B cell (primary cell): ENCODE data around the gene UAP1L1. TPM values are rescaled to one million over a fixed set of nuclear protein-coding genes. Genes with fewer than 3 reads are reported as not detected.

ENCODE experiments used
- ATAC-seq: fragments of 200-7000 bp; cut with Tn5 transposase; one replicate; pipeline ENCODE4 v1.10.0; 2021; ENCODE audit warnings: low read depth, mild to moderate bottlenecking, moderate number of reproducible peaks, moderate library complexity
- CTCF ChIA-PET: fragments of 350-600 bp; sonication (Branson Sonifier 250); formaldehyde crosslinking; loops from one replicate; lab custom pipeline; 2021; ENCODE audit warnings: antibody characterized with exemption, inconsistent platforms; lab: Charles Lee
- POLR2A ChIA-PET: fragments of 350-600 bp; sonication (Branson Sonifier 250); formaldehyde crosslinking; loops from one replicate; lab custom pipeline; 2021; ENCODE audit warnings: antibody characterized with exemption; lab: Charles Lee
- DNase-seq: peaks from one replicate; pipeline ENCODE4 v3.0.0; 2013
- H2AFZ ChIP-seq: 2 replicates; pipeline ENCODE4 v1.6.1; 2012; ENCODE audit warnings: mild to moderate bottlenecking, low read depth, low read length; ENCODE audit not compliant: insufficient read depth, poor library complexity, severe bottlenecking
- H3K27ac ChIP-seq, 2 donors: 1 replicate in 1 of 2; 2 replicates in 1 of 2; pipeline ENCODE4 v1.5.1; 2012 to 2013; ENCODE audit warnings: low read length in 2 of 2, mild to moderate bottlenecking in 2 of 2, moderate library complexity in 1 of 2
- H3K27me3 ChIP-seq, 4 experiments: fragments of 200-600 bp in 1 of 4; sonication (generic) in 1 of 4; replicated peaks in 1 of 4; 1 replicate in 2 of 4; 2 replicates in 2 of 4; pipeline versions ENCODE4 v1.6.1 to v1.7.0; 2013 to 2016; ENCODE audit warnings: low read length in 3 of 4, mild to moderate bottlenecking in 2 of 4, mixed read lengths in 1 of 4, moderate library complexity in 1 of 4; ENCODE audit not compliant: insufficient read depth in 4 of 4, control insufficient read depth in 3 of 4; ENCODE audit errors: control extremely low read depth in 1 of 4
- H3K36me3 ChIP-seq, 2 experiments: replicated peaks in 1 of 2; 1 replicate in 1 of 2; 2 replicates in 1 of 2; pipeline versions ENCODE4 v1.6.1 to v1.7.1; 2013; ENCODE audit warnings: low read length in 1 of 2; ENCODE audit not compliant: insufficient read depth in 2 of 2, control insufficient read depth in 1 of 2; ENCODE audit errors: control extremely low read depth in 1 of 2, extremely low read depth in 1 of 2
- H3K4me1 ChIP-seq, 2 donors: fragments of 200-600 bp in 1 of 2; sonication (generic) in 1 of 2; 1 replicate in 1 of 2; 2 replicates in 1 of 2; pipeline versions ENCODE4 v1.5.1 to v1.6.1; 2013 to 2017; ENCODE audit warnings: low read length in 2 of 2; ENCODE audit not compliant: control insufficient read depth in 2 of 2, insufficient read depth in 2 of 2
- H3K4me2 ChIP-seq: replicated peaks from 2 replicates; pipeline ENCODE3; 2012; ENCODE audit warnings: mild to moderate bottlenecking, low read depth, low read length; ENCODE audit not compliant: poor library complexity, severe bottlenecking
- H3K4me3 ChIP-seq, 5 experiments: fragments of 200-600 bp in 1 of 5; sonication (generic) in 1 of 5; 1 replicate in 3 of 5; 2 replicates in 2 of 5; pipeline versions ENCODE4 v1.5.1 to v1.7.0; 2011 to 2016; ENCODE audit warnings: low read length in 4 of 5, mild to moderate bottlenecking in 4 of 5, low read depth in 2 of 5, control low read depth in 1 of 5, moderate library complexity in 1 of 5; ENCODE audit not compliant: insufficient read depth in 1 of 5; ENCODE audit errors: control extremely low read depth in 1 of 5, extremely low read depth in 1 of 5
- H3K79me2 ChIP-seq: fragments of 200-600 bp; sonication (generic); one replicate; pipeline ENCODE4 v1.6.0; 2016; ENCODE audit warnings: low read length; ENCODE audit not compliant: control insufficient read depth, insufficient read depth
- H3K9ac ChIP-seq: fragments of 200-600 bp; sonication (generic); 2 replicates; pipeline ENCODE4 v1.6.1; 2017; ENCODE audit warnings: mild to moderate bottlenecking, low read length, moderate library complexity
- H3K9me3 ChIP-seq, 3 donors: one replicate each; pipeline versions ENCODE4 v1.6.1 to v1.7.1; 2013; ENCODE audit warnings: low read length in 2 of 3; ENCODE audit not compliant: control insufficient read depth in 2 of 3, insufficient read depth in 1 of 3; ENCODE audit errors: control extremely low read depth in 1 of 3
- H4K20me1 ChIP-seq: 2 replicates; pipeline ENCODE4 v1.6.0; 2012; ENCODE audit warnings: mild to moderate bottlenecking, low read length; ENCODE audit not compliant: insufficient read depth, control insufficient read depth, poor library complexity, severe bottlenecking
- H3K27ac Mint-ChIP-seq: one replicate; pipeline ENCODE4 v1.8.0; 2021; ENCODE audit warnings: mixed read lengths
- H3K27me3 Mint-ChIP-seq: one replicate; pipeline ENCODE4 v1.8.0; 2021; ENCODE audit warnings: mixed read lengths
- H3K4me1 Mint-ChIP-seq: one replicate; pipeline ENCODE4 v1.8.0; 2021; ENCODE audit warnings: mixed read lengths
- H3K4me3 Mint-ChIP-seq: one replicate; pipeline ENCODE4 v1.8.0; 2021; ENCODE audit warnings: mixed read lengths
- H3K9me3 Mint-ChIP-seq: one replicate; pipeline ENCODE4 v1.8.0; 2022; ENCODE audit warnings: mixed read lengths; ENCODE audit not compliant: insufficient read depth
- CTCF ChIP-seq: fragments of 200-600 bp; IDR thresholded peaks from one replicate; pipeline ENCODE4 v1.8.0; 2022; ENCODE audit warnings: antibody characterized with exemption, mild to moderate bottlenecking
- EZH2 ChIP-seq: IDR thresholded peaks from 2 replicates; pipeline ENCODE4 v1.6.1; 2012; ENCODE audit warnings: borderline replicate concordance, low read depth, mild to moderate bottlenecking, moderate library complexity, low read length; ENCODE audit not compliant: insufficient read depth, poor library complexity, severe bottlenecking
- WGBS: methylation state at CpG from one replicate; pipeline ENCODE4 v1.1.5; 2013; ENCODE audit warnings: missing lambda C conversion rate; ENCODE audit not compliant: insufficient coverage; 5-methylcytosine and 5-hydroxymethylcytosine counted together
- intact Hi-C: fragments of 100-400 bp; cut with micrococcal nuclease; formaldehyde crosslinking; loops from one replicate; pipeline ENCODE4 v1.10.0; 2022
- polyA plus RNA-seq: library from polyadenylated mRNA; depleted of rRNA; stranded (reverse); fragments of >200 nt; gene quantifications from 2 replicates; pipeline ENCODE4 v1.2.3, GENCODE V29; 2012
- total RNA-seq, 2 donors: library from RNA; stranded (reverse); fragments of 120-200 nt in 1 of 2; gene quantifications; 1 replicate in 1 of 2; 2 replicates in 1 of 2; pipeline versions ENCODE4 v1.2.3 to v1.2.4, GENCODE V29; 2013 to 2022

The UAP1L1 gene
- total and polyA plus RNA-seq, 2 donors (not counting 1 experiment from before 2014, with no cell fraction given), result 29.1 to 47.6 TPM

GRCh38 chr9:137046088-137046787, 31.1 kb upstream of the UAP1L1 start, which contains the start of gene NPDC1:
TSS of gene NPDC1 (minus strand) at chr9:137046177. CDS start at chr9:137045989, 188 bp downstream.
- Histone ChIP-seq H3K4me1 (peaks cover 24 to 42% of the 10 kb centered on the region in 2 donors), H4K20me1 (peaks cover 5% of the 10 kb centered on the region), H3K9ac (peak within 1 kb of the TSS; percentile 39), H3K27me3 (peaks cover 0 to 86% (median 53%) of the 10 kb centered on the region in 4 experiments), H3K36me3 (no peaks in the 10 kb centered on the region), H3K4me3 (peak within 1 kb of the TSS in 3 of 5 experiments; percentile 18 to 46 (median 23)), H3K9me3 (peaks cover 0 to 41% (median 0%) of the 10 kb centered on the region in 3 donors), H3K27ac (no peak within 1 kb of the TSS), H3K79me2 (no peaks in the 10 kb centered on the region), H2AFZ (peak within 1 kb of the TSS; percentile 28), H3K4me2 (peak within 1 kb of the TSS; percentile 85)
- Mint-ChIP-seq H3K9me3 (no peaks in the 10 kb centered on the region), H3K4me1 (peaks cover 10% of the 10 kb centered on the region), H3K27ac (peak within 1 kb of the TSS; percentile 15), H3K4me3 (peak within 1 kb of the TSS; percentile 47), H3K27me3 (peaks cover 17% of the 10 kb centered on the region)
- CTCF ChIA-PET, result interaction anchor here (0.7 to 3.2 kb wide), 38 partner anchors 10 to 526 kb away, joined by 3 to 61 read pairs (median 5); partner anchors contain the start of genes AJM1, CLIC3, FUT7 and MAN1B1
- TF ChIP-seq CTCF (peak; percentile 87), EZH2 (peak; percentile 97)
- DNase-seq, result peak; percentile 89
- WGBS, result 1% methylated on average over 57 of the region's 57 CpGs
- ATAC-seq, result peak; percentile 96
- POLR2A ChIA-PET, result interaction anchor here (0.7 to 1.4 kb wide), 5 partner anchors 13 to 275 kb away, joined by 3 to 5 read pairs (median 4); partner anchors contain the start of genes RNF224, SAPCD2 and TPRN
- intact Hi-C loops, result loop anchor here (1.0 to 2.0 kb wide), 2 partner anchors 21 to 191 kb away; no protein-coding TSS in a partner anchor
